Mesothelial cell of epicardium (in vitro differentiated cells): ENCODE measurements around the gene NR6A1. TPM values are rescaled to one million over a fixed set of nuclear protein-coding genes. Genes with fewer than 3 reads are reported as not detected.
A peak's percentile ranks its signal among the peaks of the same experiment; 100 is the strongest.

ENCODE experiments used
- DNase-seq, 2 experiments: peaks; one replicate each; pipeline ENCODE4 v3.0.0; 2021; ENCODE audit warnings: low spot score in 2 of 2; ENCODE audit not compliant: unreplicated experiment in 2 of 2
- H3K27ac Mint-ChIP-seq: 2 replicates; pipeline ENCODE4 v1.8.0; 2021; ENCODE audit warnings: mixed read lengths
- H3K27me3 Mint-ChIP-seq: 2 replicates; pipeline ENCODE4 v1.8.0; 2021; ENCODE audit warnings: low read depth, mixed read lengths
- H3K36me3 Mint-ChIP-seq: 2 replicates; pipeline ENCODE4 v1.8.0; 2021; ENCODE audit warnings: mixed read lengths
- H3K4me1 Mint-ChIP-seq: 2 replicates; pipeline ENCODE4 v1.8.0; 2021; ENCODE audit warnings: mixed read lengths
- H3K4me3 Mint-ChIP-seq: 2 replicates; pipeline ENCODE4 v1.8.0; 2021; ENCODE audit warnings: mild to moderate bottlenecking, moderate library complexity, mixed read lengths
- H3K9me3 Mint-ChIP-seq: 2 replicates; pipeline ENCODE4 v1.8.0; 2021; ENCODE audit warnings: mixed read lengths
- total RNA-seq: library from RNA; stranded (reverse); gene quantifications from 3 replicates; pipeline ENCODE4 v1.2.1, GENCODE V29; 2021
- TF ChIP-seq, protein P1 (sequence below): fragments of 200-600 bp; sonication (generic); IDR thresholded peaks from one replicate; pipeline ENCODE4 v1.5.0; 2021; ENCODE audit warnings: antibody characterized with exemption; ENCODE audit not compliant: unreplicated experiment

NR6A1 gene
- 5.2 to 6.2 TPM (median 5.9 TPM) in 3 replicates for total RNA-seq

DNA sequence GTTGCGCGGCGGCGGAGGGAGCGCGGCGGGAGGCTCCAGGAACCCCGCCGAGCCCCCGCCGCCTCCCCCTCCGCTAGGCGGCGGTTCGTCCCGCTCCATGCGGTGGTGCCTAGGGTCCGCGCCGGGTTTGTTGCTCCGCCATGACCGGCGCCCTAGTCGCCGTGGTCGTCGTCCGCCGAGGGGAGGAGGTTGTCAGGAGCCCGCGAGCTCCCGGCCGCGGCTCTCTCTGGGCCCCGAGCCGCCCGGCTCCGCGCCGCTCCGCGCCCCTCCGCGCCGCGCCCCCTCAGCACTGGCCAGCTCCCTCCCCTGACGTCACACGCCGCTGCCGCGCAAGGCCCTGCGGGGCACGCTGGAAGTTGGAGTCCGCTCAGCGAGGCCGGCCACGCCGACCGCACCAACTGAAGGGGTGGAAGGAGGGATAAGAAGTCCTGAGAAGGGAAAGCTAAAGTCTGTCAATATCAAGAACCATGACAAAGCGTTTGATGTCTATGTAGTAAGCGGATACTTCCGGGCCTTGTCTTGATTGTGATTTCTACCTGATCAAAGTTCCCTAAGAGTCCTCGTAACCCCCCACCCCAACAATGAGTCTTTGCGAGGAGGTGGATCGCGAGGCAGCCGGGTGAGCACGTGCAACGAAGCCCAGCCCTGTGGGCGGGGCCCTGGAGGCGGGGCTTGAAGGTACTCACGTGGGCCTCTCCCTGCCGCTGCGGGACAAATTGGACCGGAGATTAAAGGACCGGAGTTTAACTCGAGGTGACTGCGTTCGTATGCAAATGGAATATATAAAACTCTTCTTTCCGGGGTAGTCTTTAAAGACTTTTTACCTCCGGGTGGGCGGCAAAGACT, at the start of gene NR6A1:
TSS of gene NR6A1 (minus strand) at position 291 of the 846 bp plus-strand sequence.
- peak within 1 kb of the TSS; percentile 99 for H3K27ac Mint-ChIP-seq
- H3K36me3 Mint-ChIP-seq, result no peaks in the 10 kb centered on the region
- H3K9me3 Mint-ChIP-seq, result no peaks in the 10 kb centered on the region
- peaks cover 21% of the 10 kb centered on the region for H3K4me1 Mint-ChIP-seq
- DNase-seq, result peak; percentile 93 to 95
- H3K27me3 Mint-ChIP-seq, result peaks cover 33% of the 10 kb centered on the region
- peak within 1 kb of the TSS; percentile 94 for H3K4me3 Mint-ChIP-seq
- TF ChIP-seq, protein P1, sequence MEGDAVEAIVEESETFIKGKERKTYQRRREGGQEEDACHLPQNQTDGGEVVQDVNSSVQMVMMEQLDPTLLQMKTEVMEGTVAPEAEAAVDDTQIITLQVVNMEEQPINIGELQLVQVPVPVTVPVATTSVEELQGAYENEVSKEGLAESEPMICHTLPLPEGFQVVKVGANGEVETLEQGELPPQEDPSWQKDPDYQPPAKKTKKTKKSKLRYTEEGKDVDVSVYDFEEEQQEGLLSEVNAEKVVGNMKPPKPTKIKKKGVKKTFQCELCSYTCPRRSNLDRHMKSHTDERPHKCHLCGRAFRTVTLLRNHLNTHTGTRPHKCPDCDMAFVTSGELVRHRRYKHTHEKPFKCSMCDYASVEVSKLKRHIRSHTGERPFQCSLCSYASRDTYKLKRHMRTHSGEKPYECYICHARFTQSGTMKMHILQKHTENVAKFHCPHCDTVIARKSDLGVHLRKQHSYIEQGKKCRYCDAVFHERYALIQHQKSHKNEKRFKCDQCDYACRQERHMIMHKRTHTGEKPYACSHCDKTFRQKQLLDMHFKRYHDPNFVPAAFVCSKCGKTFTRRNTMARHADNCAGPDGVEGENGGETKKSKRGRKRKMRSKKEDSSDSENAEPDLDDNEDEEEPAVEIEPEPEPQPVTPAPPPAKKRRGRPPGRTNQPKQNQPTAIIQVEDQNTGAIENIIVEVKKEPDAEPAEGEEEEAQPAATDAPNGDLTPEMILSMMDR, result peak; percentile 19

DNA sequence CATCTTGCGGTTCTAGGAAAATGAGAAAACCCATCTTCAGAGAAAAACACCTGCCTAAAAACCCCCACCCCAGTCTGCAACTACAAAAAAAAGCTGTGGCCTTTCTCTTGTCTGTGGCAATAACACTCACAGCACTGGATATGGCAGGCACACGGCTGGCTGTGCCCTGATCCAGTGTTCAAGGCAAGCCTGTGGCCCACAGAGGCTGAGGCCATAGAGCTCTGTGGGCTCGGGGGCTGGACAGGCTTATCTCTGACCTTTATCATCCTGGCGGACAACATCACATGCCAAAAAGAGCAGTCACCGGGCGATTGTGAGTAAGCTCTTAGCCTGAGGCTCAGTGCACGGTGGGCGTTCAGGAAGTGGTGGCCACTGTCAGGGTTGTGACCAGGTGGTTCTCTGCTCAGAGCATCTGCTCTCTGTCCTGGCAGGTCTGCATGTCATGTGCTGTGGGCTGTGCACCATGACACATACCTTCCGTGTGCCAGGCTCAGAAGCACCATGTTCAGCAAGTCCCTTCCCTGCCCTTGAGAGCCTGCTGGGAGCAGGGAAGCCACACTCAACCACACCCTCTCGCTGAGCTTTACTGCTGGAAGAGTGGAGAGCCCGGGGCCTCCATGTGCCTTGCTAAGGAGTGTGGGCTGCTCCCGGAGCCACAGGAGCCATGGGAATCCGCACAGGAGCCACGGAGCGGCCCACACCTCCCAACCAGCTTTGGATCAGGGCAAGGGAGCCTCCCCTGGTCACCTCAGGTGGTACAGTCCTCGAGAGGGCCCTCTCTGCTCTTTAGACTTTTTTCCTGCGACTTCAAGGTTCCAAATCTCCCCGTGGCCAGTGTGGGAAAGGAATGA, 47.5 kb upstream of the NR6A1 start:
- H3K27me3 Mint-ChIP-seq, result no peaks in the 10 kb centered on the region
- H3K36me3 Mint-ChIP-seq, result no peaks in the 10 kb centered on the region
- DNase-seq, result no peak
- no peak overlapping the region for H3K4me3 Mint-ChIP-seq
- H3K27ac Mint-ChIP-seq, result peak overlapping the region; percentile 80
- H3K9me3 Mint-ChIP-seq, result no peaks in the 10 kb centered on the region
- peaks cover 29% of the 10 kb centered on the region for H3K4me1 Mint-ChIP-seq
- TF ChIP-seq, protein P1, result no peak

DNA sequence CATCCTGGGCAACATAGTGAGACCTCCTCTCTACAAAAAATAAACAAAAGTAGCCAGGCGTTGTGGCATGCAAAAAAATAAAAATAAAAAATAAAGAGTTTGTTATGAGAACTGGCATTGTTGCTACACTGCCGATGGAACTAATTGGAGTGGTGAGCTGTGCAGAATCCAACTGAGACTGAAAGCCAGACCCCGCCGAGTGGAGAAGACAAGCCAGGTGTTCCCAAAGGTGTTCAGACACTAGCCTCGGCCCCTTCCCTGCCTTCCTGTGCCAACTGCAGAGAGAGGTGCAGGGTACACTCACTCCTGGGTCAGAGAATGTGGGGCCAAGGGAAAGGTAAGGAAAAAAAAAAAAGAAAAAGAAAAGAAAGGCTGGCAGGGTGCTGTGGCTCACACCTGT, 44.5 kb upstream of the NR6A1 start:
- Mint-ChIP-seq H3K9me3 (no peaks in the 10 kb centered on the region), H3K4me3 (no peak overlapping the region), H3K4me1 (peaks cover 47% of the 10 kb centered on the region), H3K27me3 (no peaks in the 10 kb centered on the region), H3K36me3 (no peaks in the 10 kb centered on the region), H3K27ac (no peak overlapping the region)
- TF ChIP-seq, protein P1, result no peak
- DNase-seq, result no peak

DNA sequence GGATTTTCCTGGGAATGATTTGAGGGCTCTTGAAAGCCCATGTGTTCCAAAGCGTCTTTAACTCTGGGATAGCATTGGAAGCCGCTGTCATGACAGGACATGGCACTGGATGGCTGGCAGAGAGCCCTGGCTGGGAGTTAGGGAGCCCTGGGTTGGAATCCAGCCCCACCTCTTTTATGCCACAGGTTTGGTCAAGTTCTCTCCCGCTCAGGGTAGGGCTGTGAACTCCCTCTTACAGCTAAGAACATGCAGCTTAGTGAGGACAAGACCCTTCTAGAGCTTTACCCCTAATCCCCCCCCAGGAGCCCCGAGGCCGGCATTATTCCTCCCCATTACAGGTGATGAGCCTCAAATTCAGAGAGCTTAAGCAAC, 43.0 kb upstream of the NR6A1 start:
- Mint-ChIP-seq H3K9me3 (no peaks in the 10 kb centered on the region), H3K4me1 (peaks cover 47% of the 10 kb centered on the region), H3K27me3 (no peaks in the 10 kb centered on the region), H3K36me3 (no peaks in the 10 kb centered on the region), H3K4me3 (no peak overlapping the region), H3K27ac (peak overlapping the region; percentile 86)
- TF ChIP-seq, protein P1, result no peak
- no peak for DNase-seq

DNA sequence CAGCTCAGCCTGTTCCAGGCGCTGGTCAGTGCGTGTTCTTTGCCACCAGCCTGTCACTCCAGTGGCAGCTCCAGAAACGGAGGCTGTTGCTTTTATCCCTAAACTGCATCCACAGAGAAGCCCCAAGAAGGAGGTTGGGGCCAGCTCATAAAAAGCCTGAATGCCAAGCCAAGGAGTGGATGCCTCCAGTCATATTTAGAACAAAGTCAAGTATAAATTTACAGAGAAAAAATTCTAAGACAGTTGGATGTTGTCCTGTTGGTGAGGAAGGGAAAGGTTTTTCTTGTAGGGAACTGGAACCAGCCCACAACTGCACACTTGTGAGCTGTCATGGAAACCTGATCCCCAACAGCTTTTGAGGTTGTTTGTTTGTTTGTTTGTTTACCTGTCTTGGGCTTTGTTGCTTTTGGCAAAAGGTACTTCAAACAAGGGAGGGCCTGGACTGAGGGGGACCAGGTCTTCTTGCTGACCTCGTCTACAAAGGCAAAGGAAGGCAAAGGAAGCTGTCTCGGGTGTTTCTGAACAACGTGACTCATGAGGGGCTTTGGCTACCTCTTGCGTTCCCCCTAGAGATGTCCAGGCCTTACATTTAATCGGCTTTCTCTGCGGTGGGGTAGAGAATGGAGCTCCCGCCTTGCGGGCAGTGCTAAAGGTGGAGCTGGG, 42.5 kb upstream of the NR6A1 start:
- TF ChIP-seq, protein P1, result no peak
- peak overlapping the region; percentile 99 for H3K27ac Mint-ChIP-seq
- H3K27me3 Mint-ChIP-seq, result no peaks in the 10 kb centered on the region
- H3K4me1 Mint-ChIP-seq, result peaks cover 47% of the 10 kb centered on the region
- no peak for DNase-seq
- no peak overlapping the region for H3K4me3 Mint-ChIP-seq
- H3K9me3 Mint-ChIP-seq, result no peaks in the 10 kb centered on the region
- no peaks in the 10 kb centered on the region for H3K36me3 Mint-ChIP-seq
